Measurements from ENCODE around the gene KRT78.

DNA sequence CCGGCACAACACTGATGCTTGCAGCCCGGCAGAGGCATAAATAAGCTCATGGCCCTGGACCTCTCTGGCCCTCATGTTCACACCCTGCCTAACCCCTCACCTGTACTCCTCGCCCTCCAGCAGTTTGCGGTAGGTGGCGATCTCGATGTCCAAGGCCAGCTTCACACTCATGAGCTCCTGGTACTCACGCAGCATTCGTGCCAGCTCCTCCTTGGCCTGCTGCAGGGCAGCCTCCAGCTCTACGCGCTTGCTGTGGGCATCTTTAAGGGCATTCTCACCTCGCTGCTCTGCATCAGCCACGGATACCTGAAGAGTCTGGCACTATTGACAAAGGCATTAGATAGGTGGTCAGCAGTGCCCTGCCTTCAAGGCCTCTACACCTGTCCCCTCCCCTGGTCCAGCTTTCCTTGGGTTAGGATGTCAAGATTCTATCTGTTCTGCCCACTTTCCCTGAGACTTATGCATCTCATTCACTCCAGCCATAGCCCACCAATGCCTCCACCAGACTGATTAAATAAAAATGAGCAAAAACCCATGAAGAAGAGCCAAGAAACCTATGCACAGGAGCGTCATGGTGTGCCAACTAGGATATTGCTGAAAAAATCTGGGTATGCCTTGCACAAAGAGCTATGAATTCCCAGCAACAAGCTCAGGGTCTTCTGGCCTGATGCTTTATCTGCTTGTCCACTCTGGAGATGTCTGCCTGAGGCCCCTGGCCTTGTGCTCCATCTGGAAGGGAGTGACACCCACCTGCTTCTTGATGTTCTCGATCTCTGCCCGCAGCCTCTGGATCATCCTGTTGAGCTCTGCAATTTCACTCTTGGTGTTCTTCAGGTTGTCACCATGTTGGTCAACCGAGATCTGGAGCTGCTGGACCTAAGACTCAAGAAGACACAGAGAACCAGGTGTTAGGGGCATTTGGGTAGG is 41.0 kb downstream of the KRT78 start:
- TF ChIP-seq, protein P1, sequence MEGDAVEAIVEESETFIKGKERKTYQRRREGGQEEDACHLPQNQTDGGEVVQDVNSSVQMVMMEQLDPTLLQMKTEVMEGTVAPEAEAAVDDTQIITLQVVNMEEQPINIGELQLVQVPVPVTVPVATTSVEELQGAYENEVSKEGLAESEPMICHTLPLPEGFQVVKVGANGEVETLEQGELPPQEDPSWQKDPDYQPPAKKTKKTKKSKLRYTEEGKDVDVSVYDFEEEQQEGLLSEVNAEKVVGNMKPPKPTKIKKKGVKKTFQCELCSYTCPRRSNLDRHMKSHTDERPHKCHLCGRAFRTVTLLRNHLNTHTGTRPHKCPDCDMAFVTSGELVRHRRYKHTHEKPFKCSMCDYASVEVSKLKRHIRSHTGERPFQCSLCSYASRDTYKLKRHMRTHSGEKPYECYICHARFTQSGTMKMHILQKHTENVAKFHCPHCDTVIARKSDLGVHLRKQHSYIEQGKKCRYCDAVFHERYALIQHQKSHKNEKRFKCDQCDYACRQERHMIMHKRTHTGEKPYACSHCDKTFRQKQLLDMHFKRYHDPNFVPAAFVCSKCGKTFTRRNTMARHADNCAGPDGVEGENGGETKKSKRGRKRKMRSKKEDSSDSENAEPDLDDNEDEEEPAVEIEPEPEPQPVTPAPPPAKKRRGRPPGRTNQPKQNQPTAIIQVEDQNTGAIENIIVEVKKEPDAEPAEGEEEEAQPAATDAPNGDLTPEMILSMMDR (IDR thresholded peaks at IDR 0.05), result no peak
- no peak for TF ChIP-seq POLR2A (IDR thresholded peaks at IDR 0.05)

All from testis (tissue), 2 donors.